NCI-H1436 (cell line): ENCODE data around the gene SLC6A2.

ENCODE experiments used
- DNase-seq: peaks from one replicate; lab custom pipeline; 2025; lab: John Stamatoyannopoulos, UW

The SLC6A2 gene

DNA sequence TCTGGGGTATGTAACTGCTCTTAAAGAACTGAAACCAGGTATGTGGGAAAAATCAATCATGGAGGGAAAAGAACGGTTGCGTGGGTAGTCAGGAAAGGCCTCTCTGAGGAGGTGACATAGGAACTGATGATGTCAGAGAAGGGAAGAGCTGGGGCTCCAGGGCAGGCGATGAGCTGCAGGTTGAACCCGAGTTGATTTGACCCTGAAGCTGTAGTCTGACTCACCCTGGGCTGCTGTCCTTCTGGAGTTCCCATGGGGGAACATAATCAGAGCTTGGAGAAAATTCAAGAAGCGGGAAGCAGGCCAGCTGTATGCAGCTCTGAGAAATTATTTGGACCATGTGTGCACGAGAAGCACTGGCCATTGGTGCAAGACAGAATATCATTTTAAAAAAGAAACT is 16.7 kb downstream of the SLC6A2 start:
- no peak for DNase-seq

DNA sequence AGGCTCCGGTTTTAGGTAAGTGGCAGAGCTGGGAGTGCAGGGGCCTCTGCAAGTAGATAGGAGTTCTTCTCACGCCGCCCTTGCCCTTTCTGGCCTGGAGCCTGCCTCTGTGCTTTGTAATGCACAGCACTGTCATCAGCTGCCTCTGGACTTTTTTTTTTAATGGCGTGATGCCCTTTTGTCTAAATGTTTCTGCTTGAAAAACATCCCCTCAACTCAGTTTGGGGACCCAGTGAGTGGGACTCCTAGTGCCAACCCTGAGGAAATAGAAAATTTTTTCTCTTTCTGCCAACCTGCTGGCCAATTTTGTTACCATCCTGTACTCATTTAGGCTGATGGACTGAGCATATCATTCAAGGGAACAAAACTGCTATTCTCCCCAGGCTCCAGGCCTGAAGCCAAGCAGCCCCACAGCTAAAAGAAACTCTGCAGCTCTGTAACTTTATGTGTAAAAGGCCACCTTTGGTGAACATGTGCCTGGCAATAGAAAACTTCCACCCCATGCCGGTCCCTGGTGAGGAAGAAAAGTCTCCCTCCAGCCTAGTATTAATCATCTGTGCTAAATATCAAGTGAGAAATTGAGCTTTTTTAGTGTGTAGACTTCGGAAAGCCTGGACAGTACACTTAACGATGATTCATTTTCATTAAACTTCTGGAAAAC is 22.5 kb downstream of the SLC6A2 start:
- no peak for DNase-seq

DNA sequence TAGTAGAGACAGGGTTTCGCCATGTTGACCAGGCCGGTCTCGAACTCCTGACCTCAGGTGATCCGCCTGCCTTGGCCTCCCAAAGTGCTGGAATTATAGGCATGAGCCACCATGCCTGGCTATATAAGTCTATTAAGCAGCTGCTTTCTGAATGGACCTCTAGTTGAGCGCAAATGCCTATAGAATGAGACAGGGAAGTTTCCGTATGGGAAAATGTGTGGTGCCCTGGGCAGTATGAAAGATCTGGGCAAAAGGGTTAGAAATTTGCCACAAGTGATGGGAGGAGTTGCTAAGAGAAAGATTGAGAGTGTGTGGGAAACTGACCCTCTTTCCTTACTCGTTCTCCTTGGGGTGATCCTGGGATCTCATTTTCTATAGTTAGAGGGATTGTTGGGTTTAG is 26.3 kb downstream of the SLC6A2 start:
- DNase-seq = no peak

DNA sequence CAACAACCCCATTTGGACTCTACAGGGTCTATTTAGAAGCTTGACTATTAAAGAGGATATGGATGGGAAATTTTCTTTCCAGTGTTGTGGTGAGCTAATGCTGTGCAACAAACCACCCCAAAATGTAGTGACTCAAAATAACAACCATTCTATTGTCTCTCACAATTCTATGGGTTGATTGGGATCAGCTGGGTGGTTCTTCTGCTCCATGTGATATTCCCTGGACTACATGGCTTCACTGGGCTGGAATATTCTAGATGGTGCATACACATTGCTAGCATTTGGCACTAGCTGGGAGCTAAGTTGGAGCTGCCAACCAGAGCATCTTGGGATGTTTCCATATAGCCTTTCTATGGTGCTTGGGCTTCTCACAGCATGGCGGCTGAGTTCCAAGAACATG is 30.2 kb downstream of the SLC6A2 start:
- no peak for DNase-seq

DNA sequence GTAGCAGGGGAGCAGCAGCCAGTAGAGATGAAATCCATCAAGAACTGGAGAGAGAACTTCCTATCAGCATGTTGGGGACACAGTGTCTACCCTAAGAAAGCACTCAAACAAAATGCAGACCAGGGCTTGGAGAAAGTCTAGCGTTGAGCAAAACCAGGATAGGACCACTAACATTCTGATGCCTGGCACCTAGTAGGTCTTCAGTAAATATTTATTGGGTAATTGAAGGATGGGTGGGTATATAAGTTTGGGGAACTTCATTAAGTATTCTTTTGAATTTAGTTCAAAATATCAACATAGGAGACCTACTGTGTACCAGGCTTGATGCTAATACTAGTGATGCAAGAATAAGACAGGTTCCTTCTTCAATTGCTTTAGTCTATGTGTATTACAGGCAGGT is 30.9 kb downstream of the SLC6A2 start:
- no peak for DNase-seq

DNA sequence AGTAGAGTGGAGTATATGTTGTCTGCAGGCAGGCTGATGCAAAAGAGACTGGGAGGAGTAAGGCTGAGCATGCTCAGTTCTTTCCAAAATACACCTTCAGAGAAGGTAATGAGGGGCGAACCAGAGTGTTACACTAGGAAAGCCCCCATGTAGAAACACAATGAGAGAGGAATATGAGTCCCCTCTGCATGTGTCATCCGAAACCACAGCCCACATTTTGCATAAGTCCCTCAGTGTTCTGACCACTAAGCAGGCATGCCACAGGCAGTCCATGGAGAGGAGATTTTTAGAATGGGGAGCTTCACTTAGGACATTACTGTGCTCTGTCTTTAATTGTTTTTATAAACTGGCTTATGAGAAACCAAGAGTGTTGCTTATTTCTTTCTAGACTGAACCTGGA is 32.0 kb downstream of the SLC6A2 start:
- no peak for DNase-seq

DNA sequence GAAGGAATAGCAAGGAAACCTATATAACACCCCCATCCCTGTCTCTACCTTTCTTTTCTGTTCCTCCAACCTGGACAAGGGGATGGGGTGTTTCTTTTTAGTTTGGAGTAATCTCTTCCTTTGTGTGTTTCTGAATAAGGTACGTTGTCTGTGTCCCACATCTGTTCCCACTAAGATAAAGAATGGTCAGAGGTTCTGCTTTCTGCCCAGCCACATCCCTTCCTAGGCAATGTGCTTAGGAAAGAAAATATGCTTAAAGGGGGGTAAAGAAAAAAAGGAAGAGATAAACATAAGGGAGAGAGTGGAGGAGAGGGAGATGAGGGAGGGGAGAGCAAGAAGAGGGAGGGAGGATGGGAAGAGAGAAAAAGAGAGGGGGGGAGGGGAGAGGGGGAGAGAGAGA is 35.1 kb downstream of the SLC6A2 start:
- no peak for DNase-seq

DNA sequence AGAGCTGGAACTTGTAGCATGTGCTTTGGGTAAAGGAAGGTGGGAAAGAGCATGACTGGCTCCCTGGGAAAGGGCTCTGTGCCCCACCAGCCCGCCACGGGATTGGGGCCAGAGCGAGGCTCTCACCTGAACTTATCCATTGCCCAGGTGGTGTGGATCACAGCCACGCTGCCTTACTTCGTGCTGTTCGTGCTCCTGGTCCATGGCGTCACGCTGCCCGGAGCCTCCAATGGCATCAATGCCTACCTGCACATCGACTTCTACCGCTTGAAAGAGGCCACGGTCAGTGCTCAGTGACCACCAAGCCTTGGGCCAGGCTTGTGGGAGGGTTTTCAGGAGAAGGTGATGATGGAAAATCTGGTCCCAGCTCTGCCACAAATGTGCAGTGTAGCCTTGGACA is 36.0 kb downstream of the SLC6A2 start:
- DNase-seq = no peak

DNA sequence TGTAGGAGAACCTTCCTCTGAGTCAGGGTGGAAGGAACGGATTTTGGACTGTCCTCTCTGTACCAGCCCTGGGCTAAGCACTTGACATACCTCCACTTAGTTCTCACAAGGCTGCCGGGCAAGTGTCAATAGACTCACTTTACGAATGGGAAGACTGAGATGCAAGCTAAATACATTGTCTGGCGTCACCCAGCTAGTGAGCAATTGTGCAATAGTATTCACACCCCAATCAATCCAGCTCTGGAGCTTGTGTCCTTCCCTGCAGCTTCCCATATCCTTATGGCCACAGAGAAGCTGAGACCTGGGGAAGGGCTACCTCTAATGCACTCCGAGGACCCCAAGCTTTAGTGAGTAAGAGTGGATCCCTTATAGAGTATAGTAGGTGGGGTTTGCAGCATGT is 39.8 kb downstream of the SLC6A2 start:
- DNase-seq = no peak

DNA sequence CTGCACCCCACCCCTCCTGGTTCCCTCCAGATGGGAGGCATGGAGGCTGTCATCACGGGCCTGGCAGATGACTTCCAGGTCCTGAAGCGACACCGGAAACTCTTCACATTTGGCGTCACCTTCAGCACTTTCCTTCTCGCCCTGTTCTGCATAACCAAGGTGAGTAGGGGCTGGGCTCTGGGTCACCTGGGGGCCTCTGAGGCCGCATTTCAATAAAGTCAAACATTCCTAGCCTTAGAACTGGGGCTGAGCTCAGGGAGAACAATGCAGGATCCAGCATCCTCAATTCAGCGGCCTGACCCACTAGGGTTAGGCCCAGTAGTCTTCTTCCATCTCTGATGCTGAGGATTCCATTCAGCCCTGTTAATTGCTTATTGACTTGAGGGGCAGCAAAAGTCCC is 42.1 kb downstream of the SLC6A2 start:
- DNase-seq = no peak

DNA sequence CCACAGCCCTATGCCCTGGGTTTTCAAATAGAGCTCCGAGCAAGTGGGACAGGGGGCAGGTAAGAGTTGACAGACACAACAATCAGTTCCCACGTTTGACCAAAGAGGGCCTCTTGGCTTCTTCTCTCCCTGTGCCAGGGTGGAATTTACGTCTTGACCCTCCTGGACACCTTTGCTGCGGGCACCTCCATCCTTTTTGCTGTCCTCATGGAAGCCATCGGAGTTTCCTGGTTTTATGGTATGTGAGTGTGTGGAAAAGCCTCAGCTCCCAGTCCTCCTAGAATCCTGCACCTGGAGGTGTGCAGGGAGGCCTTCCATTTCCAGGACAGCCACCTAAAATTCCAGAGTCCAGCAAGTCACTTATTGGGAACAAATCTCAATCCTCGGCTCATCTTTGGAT is 42.5 kb downstream of the SLC6A2 start:
- DNase-seq = no peak

DNA sequence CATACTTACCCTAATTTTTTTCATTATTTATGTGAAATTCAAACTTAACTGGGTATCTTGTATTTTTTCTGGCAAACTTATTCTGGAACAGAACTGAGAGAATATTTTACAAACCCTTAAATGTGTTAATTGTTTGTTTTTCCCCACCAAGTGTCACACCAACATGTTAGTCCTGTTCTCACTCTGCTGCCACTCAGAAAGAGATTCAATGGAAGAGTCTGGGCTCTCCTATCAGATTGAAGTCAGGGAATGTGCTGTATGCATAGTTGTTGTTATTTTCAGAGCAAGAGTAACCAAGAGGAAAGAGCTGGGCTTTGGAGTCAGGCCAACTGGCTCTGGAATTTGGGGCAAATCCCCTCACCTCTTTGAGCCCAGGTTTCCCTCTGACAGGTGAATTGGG is 43.2 kb downstream of the SLC6A2 start:
- no peak for DNase-seq

DNA sequence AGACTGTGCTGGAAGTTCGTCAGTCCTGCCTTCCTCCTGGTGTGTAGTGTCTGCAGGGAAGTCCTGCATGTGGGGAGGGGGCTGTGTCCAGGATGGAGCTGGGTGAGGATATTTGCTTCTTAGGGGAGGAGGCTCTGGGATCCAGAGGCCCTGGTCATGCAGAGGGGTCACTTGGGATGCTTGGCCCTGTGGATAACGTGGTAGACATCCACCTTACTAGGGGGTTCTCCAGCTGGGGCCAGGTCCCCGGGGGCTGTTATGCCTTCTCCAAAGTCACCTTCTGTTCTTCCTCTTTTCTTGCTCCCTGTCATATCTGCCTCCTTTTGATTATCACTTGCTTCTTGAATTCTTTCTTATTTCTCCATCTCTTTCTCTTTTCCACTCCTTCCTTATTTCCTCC is 43.8 kb downstream of the SLC6A2 start:
- no peak for DNase-seq

DNA sequence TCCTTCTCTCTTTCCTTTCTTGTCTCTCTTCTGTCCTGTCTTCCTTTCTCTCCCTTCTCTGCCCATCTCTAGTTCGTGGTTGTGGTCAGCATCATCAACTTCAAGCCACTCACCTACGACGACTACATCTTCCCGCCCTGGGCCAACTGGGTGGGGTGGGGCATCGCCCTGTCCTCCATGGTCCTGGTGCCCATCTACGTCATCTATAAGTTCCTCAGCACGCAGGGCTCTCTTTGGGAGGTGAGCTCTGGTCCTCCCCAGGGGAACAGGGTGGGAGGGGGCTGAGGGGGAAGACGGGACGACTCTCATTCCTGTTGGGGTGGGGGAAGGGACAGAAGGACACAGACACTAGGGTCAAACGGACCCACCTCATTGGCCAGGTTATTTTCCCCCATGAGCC is 44.3 kb downstream of the SLC6A2 start:
- no peak for DNase-seq

DNA sequence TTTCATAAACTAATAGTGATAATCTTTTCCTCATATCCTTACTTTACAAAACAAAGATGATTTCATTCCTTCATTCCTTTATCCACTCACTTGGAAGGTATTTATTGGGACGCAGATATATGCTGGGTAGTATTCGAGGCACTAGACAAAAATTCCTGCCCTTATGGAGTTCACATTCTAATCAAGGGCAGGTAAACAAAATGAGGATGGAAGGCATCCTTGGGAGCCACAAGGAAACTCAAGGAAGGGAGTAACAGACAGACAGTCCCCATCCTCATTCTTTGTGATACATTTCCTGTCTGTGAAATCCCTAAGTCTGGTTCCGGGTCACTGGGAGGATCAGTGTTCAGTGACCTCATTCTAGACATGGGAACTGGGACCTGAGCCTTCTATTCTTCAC is 45.2 kb downstream of the SLC6A2 start:
- no peak for DNase-seq

DNA sequence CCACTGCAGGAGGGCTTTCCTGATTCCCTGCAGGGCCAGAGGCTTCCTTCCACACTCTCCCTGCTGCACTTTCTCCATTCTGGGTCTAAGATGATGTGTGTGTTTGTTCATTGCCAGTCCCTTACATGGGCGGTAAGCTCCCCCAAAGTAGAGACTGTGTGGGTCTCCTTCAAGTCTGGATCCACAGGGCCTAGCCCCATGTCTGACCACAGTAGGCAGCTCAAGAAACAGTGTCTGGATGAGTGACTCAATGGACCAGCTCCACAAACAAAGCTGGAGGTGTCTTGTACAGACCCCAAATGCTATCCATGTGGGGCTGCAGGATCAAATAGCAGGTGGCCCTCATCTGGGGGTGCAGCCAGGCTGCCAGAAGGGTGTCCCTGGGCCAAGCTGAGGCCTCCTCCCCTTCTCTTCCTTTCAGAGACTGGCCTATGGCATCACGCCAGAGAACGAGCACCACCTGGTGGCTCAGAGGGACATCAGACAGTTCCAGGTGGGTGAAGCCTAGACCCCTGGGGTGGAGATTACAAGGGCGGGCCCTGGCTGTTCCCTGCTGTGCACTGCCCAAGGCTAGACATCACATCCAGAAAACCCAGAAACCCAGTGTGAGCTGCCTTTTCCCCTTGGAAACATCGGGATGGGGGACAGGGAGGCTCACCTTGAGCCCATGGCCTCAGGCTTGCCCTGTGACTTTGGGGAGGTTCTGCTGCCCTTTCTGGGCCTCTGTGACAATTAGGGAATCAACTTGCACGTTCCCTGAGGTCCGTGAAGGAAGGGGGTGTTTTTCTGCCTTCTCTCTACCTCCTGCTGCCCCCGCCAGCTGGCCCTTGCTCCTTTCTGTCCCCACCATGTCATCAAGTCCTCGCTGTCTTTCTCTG is 45.9 kb downstream of the SLC6A2 start:
- DNase-seq = peak; percentile 29

DNA sequence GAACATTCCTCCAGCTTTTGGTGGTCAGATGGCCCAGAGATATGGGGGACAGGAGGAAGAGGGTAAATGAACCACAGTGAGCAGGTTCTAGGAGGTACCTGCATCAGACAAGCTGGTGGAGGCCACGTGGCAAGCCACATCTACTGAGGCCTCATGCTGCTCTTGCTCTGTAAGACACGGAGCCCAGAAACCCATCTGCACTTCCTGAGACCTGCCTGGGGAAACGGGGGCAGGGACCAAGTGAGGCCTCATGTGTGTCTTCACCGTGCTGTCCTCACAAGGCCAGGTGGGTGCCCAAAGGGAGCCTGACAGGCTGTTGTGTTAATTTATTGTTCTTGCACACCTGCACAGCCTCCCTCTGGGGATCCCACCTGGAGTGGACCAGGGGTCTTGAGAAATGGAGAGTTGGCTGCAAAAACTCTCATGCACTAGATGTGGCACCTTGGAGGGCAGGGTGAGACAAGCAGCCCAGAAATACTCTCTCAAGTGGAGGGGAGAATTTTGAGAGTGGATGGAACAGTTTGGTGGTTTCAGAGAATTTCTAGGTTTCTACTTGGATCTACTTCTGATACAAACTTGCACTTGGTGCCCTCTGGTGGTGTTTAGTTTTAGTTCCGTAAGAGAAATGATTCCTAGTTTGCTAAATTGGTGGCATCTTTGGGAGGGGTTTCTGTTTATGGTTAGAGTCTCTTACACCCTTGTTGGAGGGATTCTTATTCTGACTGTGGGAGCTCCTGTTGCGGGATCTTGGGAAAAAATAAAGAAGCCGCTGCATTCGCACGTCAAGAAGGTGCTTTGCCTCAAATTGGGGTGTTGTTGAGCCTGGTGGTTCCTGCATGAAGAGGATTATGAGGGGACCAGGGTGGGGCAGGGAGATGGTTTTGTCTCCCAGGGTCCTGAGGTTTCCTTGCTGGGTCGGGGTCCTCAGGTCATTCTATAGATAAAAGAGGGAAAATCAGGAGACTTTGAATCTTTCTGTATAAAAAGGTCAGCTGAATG is 47.5 kb downstream of the SLC6A2 start:
- peak; percentile 24 for DNase-seq

DNA sequence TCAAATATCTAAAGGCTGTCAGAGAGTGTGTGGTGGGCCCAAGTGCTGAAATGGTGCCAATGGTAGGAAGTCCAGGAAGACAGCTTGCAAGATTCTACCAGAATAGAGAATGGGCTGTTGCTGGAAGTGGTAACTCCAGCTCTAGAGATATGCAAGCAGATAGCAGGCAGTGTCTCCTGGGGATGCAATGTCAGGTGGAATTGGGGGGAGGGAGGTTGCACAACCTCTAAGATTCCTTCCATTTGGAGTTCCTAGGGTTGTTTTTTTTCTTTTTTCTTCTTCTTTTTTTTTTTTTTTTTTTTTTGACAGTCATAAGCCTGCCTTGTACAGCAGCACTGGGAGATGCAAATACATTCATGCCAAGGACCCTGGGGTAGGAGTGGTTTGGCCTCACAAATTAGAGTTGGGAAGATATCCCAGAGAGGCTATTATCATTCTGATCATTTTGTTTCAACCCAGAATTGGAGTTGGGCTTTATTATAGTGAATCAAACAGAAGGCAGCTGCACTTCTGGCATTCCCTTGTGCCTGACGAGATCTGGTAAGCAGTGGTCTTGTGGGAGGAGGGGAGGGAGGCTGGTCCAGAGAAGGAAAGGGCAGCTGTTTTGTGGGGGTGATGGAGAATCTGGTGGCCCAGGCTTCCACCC is 51.1 kb downstream of the SLC6A2 start:
- no peak for DNase-seq

DNA sequence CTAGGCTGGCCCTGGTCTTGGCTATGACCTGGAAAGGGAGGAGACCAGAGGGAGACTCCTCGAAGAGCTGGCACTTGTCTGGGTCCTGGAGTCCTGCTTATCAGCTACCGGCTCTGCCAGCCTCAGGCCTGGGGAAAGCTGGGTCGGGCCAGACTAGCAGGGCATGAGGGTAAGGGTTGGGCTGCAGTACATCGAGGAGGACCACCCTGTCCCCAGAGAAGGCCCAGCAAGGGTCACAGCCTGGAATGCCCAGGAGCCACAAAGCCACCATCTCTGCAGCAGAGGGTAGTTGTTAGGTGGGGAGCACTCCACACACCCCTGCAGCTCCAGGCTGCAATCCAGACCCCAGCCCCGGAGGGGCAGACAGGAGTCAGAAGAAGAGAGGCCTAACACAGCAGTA is 54.0 kb downstream of the SLC6A2 start:
- no peak for DNase-seq

DNA sequence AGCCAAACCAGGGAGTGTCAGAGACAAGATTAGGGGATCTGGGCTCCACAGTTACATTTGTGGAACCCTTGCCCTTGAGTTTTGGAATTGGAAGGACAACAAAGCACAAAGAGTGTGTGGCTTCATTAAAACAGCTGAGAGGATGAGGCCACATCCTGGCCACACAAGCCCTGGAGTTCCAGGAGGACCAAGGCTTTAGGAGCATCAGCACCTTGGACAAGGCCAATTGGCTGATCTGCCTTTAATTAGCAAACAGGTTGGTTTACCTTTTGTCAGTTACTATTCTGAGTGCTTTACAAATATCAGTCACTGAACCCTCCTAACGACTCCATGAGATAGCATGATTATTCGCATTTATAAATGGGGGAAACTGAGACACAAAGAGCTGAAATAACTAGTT is 54.7 kb downstream of the SLC6A2 start:
- DNase-seq = no peak

DNA sequence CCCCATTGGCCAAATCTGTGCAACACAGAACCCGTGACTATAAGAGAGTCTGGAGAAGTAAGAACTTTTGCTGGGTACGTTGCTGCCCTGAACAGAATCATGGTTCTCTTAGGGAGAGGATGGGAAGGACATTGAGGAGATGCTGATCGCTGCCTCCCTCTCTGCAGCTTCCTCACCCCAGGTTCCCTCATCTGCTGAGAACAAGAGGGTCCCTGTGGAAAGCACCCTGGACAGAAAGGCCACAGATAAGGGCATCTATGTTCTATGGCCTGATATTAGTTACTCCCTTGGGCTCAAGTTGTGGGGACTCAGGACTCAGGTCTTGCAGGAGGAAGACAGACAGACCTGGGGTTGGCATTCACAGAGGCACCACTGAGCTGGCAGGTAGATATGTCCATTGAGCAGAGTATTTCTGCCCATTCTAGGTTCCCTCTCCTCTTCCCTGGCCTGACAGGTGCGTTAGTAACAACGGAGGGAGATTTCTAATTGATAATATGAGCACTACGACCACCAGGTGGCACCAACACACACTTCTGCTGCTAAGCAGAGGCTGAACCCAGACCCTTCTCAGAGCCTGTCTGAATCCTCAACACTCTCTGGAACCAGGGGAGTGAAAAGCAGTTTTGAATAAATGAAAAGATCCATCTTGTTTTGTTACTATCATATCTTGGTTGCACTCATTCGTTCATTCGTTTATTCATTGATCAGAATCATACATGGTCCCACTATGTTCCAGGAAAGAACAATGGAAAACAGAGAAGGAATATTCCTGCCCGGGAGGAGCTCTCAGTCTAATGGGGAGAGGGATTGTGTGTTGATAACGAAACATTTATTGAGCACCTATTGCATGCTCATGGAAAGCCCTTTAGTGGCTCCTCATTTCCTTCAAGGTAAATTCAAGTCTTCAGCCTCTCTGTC is 56.4 kb downstream of the SLC6A2 start:
- peak; percentile 46 for DNase-seq
